Aorta (tissue), 5 donors: ENCODE measurements around the gene ZNF177. TPM values are rescaled to one million over a fixed set of nuclear protein-coding genes. Genes with fewer than 3 reads are reported as not detected.

Experiments used
- ATAC-seq: fragments of 200-7000 bp; cut with Tn5 transposase; one replicate; pipeline ENCODE4 v1.9.1; 2022; ENCODE audit warnings: moderate library complexity; ENCODE audit not compliant: low FRiP score
- DNase-seq, 2 donors: peaks; one replicate each; pipeline ENCODE4 v3.0.0-alpha.2; 2020
- H3K27ac ChIP-seq, 2 donors: one replicate each; pipeline ENCODE4 v1.5.1; 2013; ENCODE audit warnings: low read length in 2 of 2, mild to moderate bottlenecking in 2 of 2, moderate library complexity in 2 of 2, control low read depth in 1 of 2, inconsistent platforms in 1 of 2, low read depth in 1 of 2
- H3K27me3 ChIP-seq, 2 donors: one replicate each; pipeline ENCODE4 v1.6.1; 2013; ENCODE audit warnings: control low read depth in 1 of 2, low read length in 1 of 2, mild to moderate bottlenecking in 1 of 2, moderate library complexity in 1 of 2; ENCODE audit not compliant: insufficient read depth in 2 of 2, control insufficient read depth in 1 of 2
- H3K36me3 ChIP-seq, 2 donors: one replicate each; pipeline ENCODE4 v1.6.1; 2013; ENCODE audit warnings: control low read depth in 1 of 2, low read length in 1 of 2, mild to moderate bottlenecking in 1 of 2; ENCODE audit not compliant: insufficient read depth in 2 of 2, control insufficient read depth in 1 of 2
- H3K4me1 ChIP-seq, 2 donors: one replicate each; pipeline ENCODE4 v1.6.1; 2013; ENCODE audit warnings: low read length in 2 of 2, control low read depth in 1 of 2, mild to moderate bottlenecking in 1 of 2, moderate library complexity in 1 of 2; ENCODE audit not compliant: insufficient read depth in 2 of 2, control insufficient read depth in 1 of 2
- H3K4me3 ChIP-seq, 2 donors: one replicate each; pipeline ENCODE4 v1.5.1; 2013; ENCODE audit warnings: low read length in 2 of 2, control low read depth in 1 of 2, mild to moderate bottlenecking in 1 of 2
- H3K9me3 ChIP-seq: one replicate; pipeline ENCODE4 v1.6.1; 2013; ENCODE audit warnings: mild to moderate bottlenecking, low read length; ENCODE audit not compliant: control insufficient read depth
- WGBS, 2 donors: extraction: QIAGEN DNeasy Blood & Tissue Kit; methylation state at CpG; one replicate each; pipeline ENCODE4 v1.1.7; 2013; 5-methylcytosine and 5-hydroxymethylcytosine counted together
- intact Hi-C, 2 donors: fragments of 100-400 bp; cut with DNase I; formaldehyde crosslinking; loops; one replicate each; pipeline versions ENCODE4 v1.14.2 to v1.15.0; 2022
- polyA plus RNA-seq, 2 donors: library from polyadenylated mRNA; stranded (reverse); fragments of 200-250 nt; gene quantifications; one replicate each; pipeline ENCODE4 v1.2.3, GENCODE V29; 2013
- total RNA-seq, 2 donors: library from RNA; stranded (reverse); fragmentation: NEBNext Ultra II Directional; extraction: Animal tissue kit (Norgen Biotek cat#: 25700); gene quantifications; one replicate each; pipeline ENCODE4 v1.2.1, GENCODE V29; 2021
- donor health status: healthy with polysubstance abuse.
- donor health status: Bipolar disorder and iron deficiency.
- donor health status: DM: no; HTN: no; CAD: no.
- donor health status: DM: no; HTN: no; CAD: no.
- donor health status: DM: yes; HTN: yes; CAD: no.

ZNF177 gene
- total and polyA plus RNA-seq, 4 donors = 2.0 to 5.1 (median 3.6) TPM; not detected in 1

- ATAC-seq (no peak), DNase-seq (no peak)
- Histone ChIP-seq H3K27me3 (no peaks in the 10 kb centered on the region), H3K4me3 (no peak overlapping the region), H3K9me3 (peaks cover 7% of the 10 kb centered on the region), H3K27ac (no peak overlapping the region), H3K4me1 (no peaks in the 10 kb centered on the region), H3K36me3 (peaks cover 5 to 9% of the 10 kb centered on the region in 2 donors)
- 91 to 93% methylated on average over 6 of the region's 6 CpGs for WGBS, 2 donors
- intact Hi-C loops = no loop called here
Measured at GRCh38 chr19:9370738-9371619, 8.2 kb downstream of the ZNF177 start.

- intact Hi-C loops = no loop called here
- Histone ChIP-seq H3K4me1 (no peaks in the 10 kb centered on the region), H3K27ac (no peak overlapping the region), H3K9me3 (peaks cover 45% of the 10 kb centered on the region), H3K36me3 (peaks cover 43 to 58% of the 10 kb centered on the region in 2 donors), H3K27me3 (no peaks in the 10 kb centered on the region), H3K4me3 (no peak overlapping the region)
- DNase-seq (no peak), ATAC-seq (no peak)
- WGBS, 2 donors = 83 to 88% methylated on average over 4 of the region's 4 CpGs
Measured at GRCh38 chr19:9381361-9381785, 18.6 kb downstream of the ZNF177 start.

GRCh38 chr19:9406798-9407352 lies 44.1 kb downstream of the ZNF177 start:
- Histone ChIP-seq H3K4me3 (peak overlapping the region; percentile 3 to 22), H3K27ac (no peak overlapping the region), H3K9me3 (peaks cover 10% of the 10 kb centered on the region), H3K36me3 (no peaks in the 10 kb centered on the region), H3K4me1 (no peaks in the 10 kb centered on the region), H3K27me3 (no peaks in the 10 kb centered on the region)
- 1 to 2% methylated on average over 38 to 39 of the region's 39 CpGs for WGBS, 2 donors
- DNase-seq = peak; percentile 75 to 90
- peak; percentile 76 for ATAC-seq
- intact Hi-C loops = no loop called here

- 90 to 92% methylated on average over 5 of the region's 5 CpGs for WGBS, 2 donors
- H3K4me1 ChIP-seq = no peaks in the 10 kb centered on the region
- H3K9me3 ChIP-seq = peaks cover 13% of the 10 kb centered on the region
- ATAC-seq (no peak), DNase-seq (no peak)
- peaks cover 0 to 4% of the 10 kb centered on the region in 2 donors for H3K36me3 ChIP-seq
- no peaks in the 10 kb centered on the region for H3K27me3 ChIP-seq
- no peak overlapping the region for H3K27ac ChIP-seq
- intact Hi-C loops = no loop called here
- peak overlapping the region in 1 of 2 donors; percentile 22 for H3K4me3 ChIP-seq
Measured at GRCh38 chr19:9407827-9408226, 45.0 kb downstream of the ZNF177 start.

GRCh38 chr19:9413240-9413954 lies 50.6 kb downstream of the ZNF177 start:
- intact Hi-C loops = no loop called here
- Histone ChIP-seq H3K27me3 (no peaks in the 10 kb centered on the region), H3K36me3 (peaks cover 27 to 49% of the 10 kb centered on the region in 2 donors), H3K9me3 (peaks cover 33% of the 10 kb centered on the region), H3K4me1 (no peaks in the 10 kb centered on the region), H3K27ac (no peak overlapping the region), H3K4me3 (peak overlapping the region in 1 of 2 donors; percentile 19)
- 98% methylated on average over 14 of the region's 14 CpGs for WGBS, 2 donors
- ATAC-seq (no peak), DNase-seq (no peak)

GRCh38 chr19:9427941-9428340 lies 65.1 kb downstream of the ZNF177 start:
- ATAC-seq (no peak), DNase-seq (no peak)
- 83% methylated on average over 6 of the region's 6 CpGs for WGBS, 2 donors
- no peaks in the 10 kb centered on the region for H3K4me1 ChIP-seq
- no peak overlapping the region for H3K4me3 ChIP-seq
- peaks cover 5 to 20% of the 10 kb centered on the region in 2 donors for H3K36me3 ChIP-seq
- H3K27ac ChIP-seq = no peak overlapping the region
- intact Hi-C loops = no loop called here
- peaks cover 18% of the 10 kb centered on the region for H3K9me3 ChIP-seq
- no peaks in the 10 kb centered on the region for H3K27me3 ChIP-seq

- H3K36me3 ChIP-seq = peaks cover 3 to 10% of the 10 kb centered on the region in 2 donors
- H3K27ac ChIP-seq = no peak overlapping the region
- H3K4me3 ChIP-seq = no peak overlapping the region
- no peaks in the 10 kb centered on the region for H3K27me3 ChIP-seq
- H3K9me3 ChIP-seq = peaks cover 5% of the 10 kb centered on the region
- 91 to 93% methylated on average over 1 of the region's 1 CpG for WGBS, 2 donors
- no peaks in the 10 kb centered on the region for H3K4me1 ChIP-seq
- no peak for ATAC-seq
- intact Hi-C loops = loop anchor here (5.0 to 10.0 kb wide), 3 partner anchors 126 to 364 kb away; partner anchors contain the start of genes ZNF699 (in 1 of the 2) and ZNF846 (in 1 of the 2)
- DNase-seq = no peak
Measured at GRCh38 chr19:9430444-9430843, 67.6 kb downstream of the ZNF177 start.

GRCh38 chr19:9431475-9431874 lies 68.7 kb downstream of the ZNF177 start:
- no peaks in the 10 kb centered on the region for H3K27me3 ChIP-seq
- no peak overlapping the region for H3K27ac ChIP-seq
- H3K36me3 ChIP-seq = peaks cover 3 to 4% of the 10 kb centered on the region in 2 donors
- no peaks in the 10 kb centered on the region for H3K9me3 ChIP-seq
- DNase-seq = peak in 1 of 2 donors; percentile 53
- H3K4me1 ChIP-seq = no peaks in the 10 kb centered on the region
- no peak overlapping the region for H3K4me3 ChIP-seq
- intact Hi-C loops = loop anchor here (5.0 to 10.0 kb wide), 3 partner anchors 127 to 363 kb away; partner anchors contain the start of genes ZNF699 (in 1 of the 2) and ZNF846 (in 1 of the 2)
- 77 to 80% methylated on average over 7 of the region's 7 CpGs for WGBS, 2 donors
- ATAC-seq = no peak
